Inflammatory macrophage (primary cell): ENCODE data around the gene HOXD4.

Experiments
- DNase-seq, 2 donors: peaks; one replicate each; pipeline ENCODE4 v3.0.0-alpha.2; 2020 to 2022

HOXD4 gene

DNA sequence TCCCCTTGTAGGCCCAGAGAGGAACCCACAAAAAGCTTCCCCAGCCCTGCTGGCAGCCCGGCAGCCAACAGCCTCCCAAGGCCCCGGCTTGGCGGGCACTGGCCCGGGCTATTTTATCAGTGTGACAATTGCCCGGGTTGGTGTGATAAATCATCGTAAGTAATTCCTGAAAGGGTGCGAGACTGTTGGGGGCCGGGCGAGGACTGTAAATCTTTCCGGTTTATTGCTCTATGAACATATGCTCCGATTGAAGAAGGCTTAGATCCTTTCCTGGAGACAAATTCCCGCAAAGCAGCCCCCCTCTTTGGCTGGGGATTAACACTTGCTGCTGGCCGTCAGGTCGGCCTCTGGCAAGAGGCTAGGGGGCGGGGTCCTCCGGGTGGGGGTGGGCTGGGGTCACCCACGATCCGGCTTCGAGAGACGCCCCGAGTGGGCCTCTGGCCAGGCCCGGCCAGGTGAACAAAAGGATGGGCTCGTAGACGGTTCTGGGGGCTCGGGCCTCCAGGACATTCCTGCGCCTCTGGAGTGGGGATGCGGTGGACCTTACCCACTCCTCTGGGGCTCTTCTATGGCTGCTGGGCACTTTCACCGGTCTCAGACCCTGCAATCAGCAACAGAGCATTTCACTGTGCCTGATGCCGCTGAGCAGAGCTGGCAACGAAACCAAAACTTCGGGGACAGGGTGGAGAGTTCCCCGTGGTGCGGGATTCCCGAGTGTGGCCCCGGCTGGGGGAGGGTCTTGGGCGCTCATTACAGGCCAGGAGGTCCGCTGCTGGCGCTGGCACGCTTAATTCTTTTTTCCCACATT is 7.7 kb downstream of the HOXD4 start:
- no peak for DNase-seq

DNA sequence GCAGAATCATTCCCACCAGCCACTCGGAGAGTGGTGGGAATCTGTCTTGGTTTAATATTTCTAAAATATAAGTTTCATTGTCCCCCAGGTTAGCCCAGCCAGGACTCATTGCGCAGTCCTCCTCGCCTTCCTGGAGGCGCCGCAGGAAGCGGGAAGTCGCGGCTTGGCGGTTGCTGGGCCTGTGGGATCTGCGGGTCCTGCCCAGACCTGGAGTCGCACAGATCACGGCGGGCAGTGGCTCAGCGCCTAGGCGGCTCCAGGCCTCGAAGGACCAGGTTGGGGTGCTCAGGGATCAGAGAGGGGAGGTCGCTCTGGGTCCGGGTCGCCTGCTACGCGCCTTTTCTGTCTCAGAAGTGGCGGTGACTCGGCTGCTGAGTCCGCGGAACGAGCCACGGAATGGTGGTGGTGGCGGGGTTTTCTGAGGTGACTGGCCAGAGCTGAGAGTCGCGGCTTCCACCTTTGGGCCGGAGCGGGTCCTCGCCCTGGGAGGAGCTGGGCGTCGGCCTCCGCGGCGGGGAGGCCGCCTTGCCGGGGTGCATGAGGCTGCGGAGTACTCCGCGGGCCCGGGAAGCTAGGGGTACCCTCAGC is 8.4 kb downstream of the HOXD4 start:
- no peak for DNase-seq

DNA sequence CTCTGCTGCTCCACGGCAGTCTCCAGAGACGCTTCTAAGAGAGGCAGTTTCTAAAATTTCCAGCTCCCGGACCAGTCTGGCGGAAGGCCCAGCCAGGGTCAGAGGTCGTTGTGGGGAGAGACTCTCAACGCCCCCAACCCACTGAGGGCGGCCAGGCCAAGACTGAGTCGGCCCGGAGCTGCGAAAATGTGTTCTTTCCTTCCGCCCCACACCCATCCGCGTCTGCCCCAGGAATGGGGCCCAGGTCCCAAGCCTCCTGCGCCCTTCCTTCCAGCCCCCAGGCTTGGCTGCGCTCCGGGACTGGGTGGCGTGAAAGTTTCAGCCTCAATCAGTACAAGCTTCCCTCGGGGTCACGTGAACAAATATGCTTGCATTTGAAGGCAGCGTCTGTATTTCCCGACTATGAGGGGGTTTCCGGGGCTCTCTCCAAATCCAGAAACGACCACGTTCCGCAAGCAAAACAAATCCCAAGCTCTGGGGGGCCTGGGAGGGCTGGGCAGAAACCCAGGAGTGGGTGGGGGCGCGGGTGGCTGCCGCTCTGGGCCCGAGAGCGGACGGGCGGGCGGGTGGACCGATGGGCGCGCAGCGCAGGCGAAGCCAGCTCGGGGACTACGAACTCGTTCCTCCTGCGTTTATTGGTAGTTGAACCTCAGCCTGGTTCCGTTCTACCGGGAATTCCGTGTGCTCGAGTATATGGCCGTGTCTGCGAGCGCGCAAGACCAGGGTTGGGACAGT is 9.1 kb downstream of the HOXD4 start:
- DNase-seq: no peak

- DNase-seq: no peak
Measured at GRCh38 chr2:176160986-176161824, 9.9 kb downstream of the HOXD4 start.

DNA sequence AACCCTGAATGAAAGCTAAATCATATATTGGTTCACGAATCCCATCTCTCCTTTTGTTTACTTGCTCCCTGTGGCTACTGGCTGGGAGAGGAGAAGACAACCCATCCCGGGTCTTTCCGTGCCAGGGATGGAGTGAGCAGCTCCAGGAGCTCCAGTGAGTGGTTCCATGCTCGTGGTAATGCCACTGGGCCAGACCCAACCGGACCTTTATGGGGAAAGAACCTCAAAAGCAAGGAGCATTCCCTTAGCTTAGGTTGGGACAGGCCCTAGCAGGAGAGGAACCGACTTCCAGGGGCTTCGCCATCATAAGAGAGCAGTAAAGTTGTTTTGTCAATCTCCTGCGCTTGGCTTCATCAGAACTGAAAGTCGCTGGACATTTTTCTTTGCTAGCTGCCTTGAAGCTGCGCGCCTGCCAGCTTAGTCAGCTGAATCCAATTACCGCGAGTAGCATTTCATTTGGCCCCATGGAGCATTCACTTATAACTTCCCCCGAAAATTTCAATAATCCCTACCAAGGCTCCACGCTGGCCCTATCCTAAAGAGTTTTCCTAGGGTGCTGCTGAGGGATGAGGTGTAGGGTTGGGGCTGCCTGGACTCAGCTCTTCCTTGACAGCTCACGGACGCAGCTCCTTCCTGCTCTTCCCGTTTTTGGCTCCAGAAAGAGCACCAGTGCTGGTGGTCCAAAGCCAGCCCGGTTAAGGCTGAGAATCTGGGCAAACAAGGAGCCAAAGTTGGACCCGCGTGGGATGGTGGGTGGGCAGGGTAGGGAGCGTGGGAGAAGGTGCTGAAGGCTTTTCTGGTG is 10.7 kb downstream of the HOXD4 start:
- DNase-seq: no peak

DNA sequence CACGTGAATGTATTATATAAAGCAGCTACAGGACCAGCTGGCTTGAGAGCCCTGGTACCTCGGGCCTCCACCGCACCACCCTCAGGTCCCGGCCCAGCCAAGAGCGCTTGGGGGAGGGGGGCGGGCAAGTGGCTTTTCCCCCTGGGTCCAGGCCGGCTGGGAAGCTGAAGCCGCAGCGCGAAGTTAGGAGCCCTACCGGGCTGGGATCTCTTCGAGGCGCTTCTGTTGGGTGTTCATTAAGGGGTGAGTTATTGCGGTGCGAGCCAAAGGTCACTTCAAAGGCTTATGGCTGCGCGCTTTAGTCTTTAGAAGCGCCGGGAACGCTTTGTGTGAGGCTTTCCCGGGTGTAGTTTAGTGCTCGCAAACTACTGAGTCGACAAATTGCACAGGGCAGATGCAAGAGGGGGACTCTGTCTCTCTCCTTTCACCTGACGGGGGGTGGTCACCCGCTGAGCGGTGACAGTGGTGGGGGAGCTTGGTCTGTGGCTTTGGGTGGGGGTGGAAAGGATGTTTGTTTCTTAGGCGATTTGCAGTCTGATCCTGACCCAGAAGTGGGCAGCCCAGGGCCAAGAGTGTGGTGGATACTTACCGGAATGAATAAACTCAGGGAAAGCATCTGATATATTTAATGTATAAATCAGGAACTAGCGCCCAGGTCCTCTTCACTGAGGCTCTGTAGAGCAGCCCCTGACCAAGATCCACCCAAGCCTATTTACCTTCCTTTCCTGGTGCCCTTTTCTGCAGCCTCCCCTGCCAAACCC is 11.7 kb downstream of the HOXD4 start:
- DNase-seq: no peak

DNA sequence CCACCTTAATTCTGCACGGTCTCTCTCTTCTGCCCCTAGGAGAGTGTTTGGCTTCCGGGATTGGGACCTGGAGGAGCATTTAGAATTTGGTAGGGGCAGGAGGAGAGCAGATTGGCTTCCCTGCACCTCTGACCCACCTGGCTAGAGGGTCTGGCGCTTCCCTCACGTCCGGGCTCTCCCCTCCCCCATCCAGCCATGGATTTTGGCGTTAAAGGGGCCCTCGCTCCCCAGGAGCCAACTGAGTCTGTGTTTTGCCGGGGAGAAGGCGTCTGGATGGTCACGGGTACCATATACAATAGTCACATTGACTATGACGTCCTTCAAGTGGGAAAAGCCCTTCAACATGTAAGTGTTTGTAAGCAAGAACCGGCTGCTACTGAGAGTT is 12.3 kb downstream of the HOXD4 start:
- no peak for DNase-seq

DNA sequence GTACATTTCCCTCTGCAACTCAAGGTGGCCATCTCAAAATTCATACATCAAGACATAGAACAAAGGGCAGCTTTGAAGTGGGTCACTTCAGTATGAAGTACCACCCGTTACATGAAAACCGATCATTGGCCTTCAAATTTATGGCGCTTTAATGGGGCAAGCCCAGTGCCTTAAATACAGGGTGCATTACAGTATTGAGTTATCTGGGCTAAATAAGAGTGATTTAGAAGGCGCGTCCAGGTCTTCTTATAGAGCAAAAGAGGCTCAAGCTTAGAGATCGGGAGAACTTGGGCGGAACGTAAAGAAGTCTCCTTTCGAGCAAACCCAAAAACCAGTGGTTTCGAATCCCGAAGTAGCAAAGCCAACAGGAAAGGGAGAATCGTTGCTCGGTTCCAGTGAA is 12.9 kb downstream of the HOXD4 start:
- no peak for DNase-seq

DNA sequence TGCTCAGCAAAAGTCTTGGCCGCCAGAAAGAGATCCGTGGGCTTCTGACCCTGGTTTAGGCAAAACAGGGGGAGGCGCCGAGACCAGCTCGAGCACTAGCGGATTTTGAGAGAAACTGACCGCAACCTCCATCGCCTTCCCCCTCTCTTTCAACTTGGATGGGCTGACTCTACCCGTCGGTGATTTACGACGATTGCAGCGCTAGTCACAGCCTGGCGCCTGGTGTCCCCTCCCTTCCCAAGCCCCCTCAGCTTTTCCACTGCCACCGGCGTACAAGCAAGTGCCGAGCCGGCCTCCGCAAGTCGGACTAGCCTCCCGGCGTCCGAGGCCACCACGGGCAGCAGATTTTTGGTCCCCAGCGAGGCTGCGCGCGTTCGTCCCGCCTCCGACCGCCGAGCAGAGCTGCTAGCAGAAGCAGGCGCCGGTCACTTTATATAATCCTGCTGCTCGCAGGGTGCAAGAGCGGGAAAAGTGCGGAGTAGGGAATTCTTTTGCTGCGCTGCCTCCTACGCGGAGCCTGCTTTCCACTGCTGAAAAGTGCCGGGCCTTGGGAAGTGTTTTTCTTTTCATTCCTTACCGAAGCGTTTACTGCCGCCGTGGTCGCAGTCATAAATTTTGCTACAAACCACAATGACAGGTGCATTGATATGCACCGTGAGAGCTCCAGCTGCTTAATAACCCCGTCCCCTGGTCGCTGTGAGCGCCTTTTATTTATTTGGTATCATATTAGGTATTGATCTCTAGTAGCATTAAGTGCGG is 13.4 kb downstream of the HOXD4 start:
- no peak for DNase-seq

GRCh38 chr2:176165370-176166050 is 14.2 kb downstream of the HOXD4 start:
- no peak for DNase-seq

DNA sequence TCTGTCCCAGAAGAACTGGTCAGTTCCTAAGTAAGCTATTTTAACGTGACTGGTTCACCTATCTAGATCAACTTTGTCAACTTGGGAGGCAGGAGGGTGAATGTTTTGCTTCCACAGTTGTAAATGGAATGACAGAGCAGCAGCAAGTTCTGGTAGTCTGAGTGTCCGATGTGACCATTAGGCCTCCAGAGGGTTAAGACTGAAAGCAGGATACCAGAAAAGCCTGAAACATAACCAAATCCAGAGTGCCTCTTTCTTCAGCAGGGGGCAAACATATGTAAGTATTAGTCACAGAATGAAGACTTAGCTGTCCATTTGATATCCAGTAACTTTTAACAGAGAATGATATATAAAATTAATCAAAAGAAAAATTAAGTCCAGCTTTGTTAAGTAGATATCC is 14.9 kb downstream of the HOXD4 start:
- DNase-seq: no peak

DNA sequence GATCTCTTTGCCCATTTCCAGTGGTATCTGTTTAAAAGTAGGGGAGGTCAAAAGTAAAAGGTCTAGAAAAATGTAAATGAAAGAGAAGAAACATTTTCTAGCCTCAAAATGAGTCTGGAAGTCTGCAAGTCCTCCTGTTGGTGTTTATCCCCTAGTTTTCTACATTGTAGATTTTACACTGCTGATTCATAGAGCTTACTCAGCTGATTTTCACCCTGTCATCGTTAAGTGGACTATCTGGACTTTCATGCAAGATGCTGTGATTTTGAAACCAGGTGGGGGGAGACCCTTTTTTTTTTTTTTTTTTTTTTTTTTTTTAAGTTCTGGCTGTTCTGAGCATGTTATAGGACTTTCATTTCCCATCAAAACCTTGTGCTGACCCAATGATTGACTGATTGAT is 16.0 kb downstream of the HOXD4 start:
- no peak for DNase-seq

- no peak for DNase-seq
Measured at GRCh38 chr2:176169181-176169580, 17.8 kb downstream of the HOXD4 start.

DNA sequence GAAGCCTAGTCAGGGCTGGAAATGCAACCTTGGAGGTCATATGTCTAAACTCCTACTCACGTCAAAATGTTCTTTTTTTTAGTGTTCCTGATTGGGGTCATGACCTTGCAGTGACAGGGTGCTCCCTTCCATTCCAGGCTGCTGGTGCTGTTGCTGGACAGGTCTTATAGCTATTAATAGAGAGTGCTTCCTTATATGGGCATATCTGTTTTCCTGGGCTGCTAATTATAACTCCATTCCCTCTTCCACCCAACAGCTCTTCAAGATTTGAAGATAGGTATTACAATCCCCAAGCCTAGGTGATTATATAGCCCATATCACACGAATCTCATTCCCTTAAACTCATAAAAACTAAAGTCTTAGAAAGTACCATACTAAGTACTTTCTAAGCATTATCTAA is 18.4 kb downstream of the HOXD4 start:
- DNase-seq: no peak

DNA sequence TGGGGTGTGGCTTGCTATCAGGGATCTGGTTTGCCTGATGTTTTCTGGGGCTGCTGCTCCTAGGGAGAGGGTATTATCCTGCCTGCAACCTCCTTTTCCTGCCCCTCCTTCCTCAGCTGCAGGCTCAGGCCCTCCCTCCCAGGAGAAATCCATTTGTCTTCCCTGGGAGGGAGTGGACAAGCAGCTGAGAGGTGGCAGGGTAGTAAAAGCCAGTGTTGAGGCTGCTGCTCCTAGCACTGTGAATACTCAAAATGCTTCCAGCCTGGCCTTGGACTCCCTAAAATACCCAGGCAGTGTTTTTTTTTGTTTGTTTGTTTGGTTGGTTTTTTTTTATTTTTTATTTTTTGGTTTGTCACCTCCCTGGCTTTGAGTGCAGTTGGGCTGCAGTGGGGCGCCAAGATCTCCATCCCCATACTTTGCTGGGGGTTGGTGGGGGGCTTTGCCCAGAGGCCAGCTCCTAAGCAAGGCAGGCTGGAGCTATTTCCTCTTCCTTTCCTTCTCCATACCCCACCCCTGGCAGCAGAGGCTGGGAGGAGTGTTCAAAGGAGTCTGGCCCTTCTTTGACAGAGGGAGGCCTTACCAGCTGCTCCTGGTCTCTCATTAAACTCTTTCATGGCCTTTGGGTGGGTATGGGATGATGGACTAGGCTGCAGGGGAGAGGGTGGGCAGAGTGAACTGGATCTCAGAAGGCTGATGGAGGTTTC is 19.4 kb downstream of the HOXD4 start:
- no peak for DNase-seq

DNA sequence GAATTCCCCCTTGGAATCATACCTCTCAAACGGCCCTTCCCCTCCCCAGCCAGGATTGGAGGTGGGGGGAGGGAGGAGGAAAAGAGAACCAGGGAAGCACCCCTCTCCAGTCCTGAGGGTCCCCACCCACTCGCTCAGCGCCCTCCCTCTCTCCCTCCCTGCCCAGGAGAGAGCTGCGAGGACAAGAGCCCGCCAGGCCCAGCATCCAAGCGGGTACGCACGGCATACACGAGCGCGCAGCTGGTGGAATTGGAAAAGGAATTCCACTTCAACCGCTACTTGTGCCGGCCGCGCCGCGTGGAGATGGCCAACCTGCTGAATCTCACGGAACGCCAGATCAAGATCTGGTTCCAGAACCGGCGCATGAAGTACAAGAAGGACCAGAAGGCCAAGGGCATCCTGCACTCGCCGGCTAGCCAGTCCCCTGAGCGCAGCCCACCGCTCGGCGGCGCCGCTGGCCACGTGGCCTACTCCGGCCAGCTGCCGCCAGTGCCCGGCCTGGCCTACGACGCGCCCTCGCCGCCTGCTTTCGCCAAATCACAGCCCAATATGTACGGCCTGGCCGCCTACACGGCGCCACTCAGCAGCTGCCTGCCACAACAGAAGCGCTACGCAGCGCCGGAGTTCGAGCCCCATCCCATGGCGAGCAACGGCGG is 20.1 kb downstream of the HOXD4 start:
- DNase-seq: no peak

GRCh38 chr2:176172007-176172894 is 20.9 kb downstream of the HOXD4 start:
- no peak for DNase-seq
